ENCODE measurements around the gene CCDC102A. TPM values are rescaled to one million over a fixed set of nuclear protein-coding genes. Genes with fewer than 3 reads are reported as not detected.
A peak's percentile ranks its signal among the peaks of the same experiment; 100 is the strongest.

The CCDC102A gene
- total RNA-seq, 1 donor from 2014 or later, result 11.3 TPM

DNA sequence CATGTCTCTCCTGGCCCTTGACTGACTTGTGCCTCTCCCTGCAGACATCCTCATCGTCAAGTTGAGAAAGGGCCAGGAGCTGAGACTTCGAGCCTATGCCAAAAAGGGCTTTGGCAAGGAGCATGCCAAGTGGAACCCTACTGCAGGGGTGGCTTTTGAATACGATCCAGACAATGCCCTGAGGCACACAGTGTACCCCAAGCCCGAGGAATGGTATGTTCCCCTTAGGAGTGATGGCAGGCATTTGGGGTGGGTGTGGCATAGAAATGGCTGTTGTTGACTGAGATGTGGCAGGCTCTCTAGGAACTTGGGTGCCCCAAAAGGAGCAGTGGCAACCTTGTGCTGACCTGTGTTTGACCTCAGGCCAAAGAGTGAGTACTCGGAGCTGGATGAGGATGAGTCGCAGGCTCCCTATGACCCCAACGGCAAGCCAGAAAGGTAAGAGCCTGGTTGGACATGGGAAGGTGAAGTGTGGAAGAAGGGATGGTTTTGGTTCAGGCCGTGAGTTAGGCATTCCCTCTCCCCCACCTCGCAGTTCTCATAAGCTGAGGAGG lies 66.4 kb downstream of the CCDC102A start:
- TF ChIP-seq, protein P1, sequence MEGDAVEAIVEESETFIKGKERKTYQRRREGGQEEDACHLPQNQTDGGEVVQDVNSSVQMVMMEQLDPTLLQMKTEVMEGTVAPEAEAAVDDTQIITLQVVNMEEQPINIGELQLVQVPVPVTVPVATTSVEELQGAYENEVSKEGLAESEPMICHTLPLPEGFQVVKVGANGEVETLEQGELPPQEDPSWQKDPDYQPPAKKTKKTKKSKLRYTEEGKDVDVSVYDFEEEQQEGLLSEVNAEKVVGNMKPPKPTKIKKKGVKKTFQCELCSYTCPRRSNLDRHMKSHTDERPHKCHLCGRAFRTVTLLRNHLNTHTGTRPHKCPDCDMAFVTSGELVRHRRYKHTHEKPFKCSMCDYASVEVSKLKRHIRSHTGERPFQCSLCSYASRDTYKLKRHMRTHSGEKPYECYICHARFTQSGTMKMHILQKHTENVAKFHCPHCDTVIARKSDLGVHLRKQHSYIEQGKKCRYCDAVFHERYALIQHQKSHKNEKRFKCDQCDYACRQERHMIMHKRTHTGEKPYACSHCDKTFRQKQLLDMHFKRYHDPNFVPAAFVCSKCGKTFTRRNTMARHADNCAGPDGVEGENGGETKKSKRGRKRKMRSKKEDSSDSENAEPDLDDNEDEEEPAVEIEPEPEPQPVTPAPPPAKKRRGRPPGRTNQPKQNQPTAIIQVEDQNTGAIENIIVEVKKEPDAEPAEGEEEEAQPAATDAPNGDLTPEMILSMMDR (IDR thresholded peaks at IDR 0.05; ENCODE audit: borderline replicate concordance), result no peak
- Histone ChIP-seq H3K4me1 (peaks cover 38% of the 10 kb centered on the region), H3K27me3 (ENCODE audit: low read depth) (no peaks in the 10 kb centered on the region), H3K4me3 (no peak overlapping the region), H3K27ac (replicated peaks) (peak overlapping the region; percentile 54), H3K36me3 (peaks cover 93% of the 10 kb centered on the region), H3K9me3 (replicated peaks) (no peaks in the 10 kb centered on the region)
- no peak for DNase-seq
- intact Hi-C loops (cut with micrococcal nuclease), result no loop called here

DNA sequence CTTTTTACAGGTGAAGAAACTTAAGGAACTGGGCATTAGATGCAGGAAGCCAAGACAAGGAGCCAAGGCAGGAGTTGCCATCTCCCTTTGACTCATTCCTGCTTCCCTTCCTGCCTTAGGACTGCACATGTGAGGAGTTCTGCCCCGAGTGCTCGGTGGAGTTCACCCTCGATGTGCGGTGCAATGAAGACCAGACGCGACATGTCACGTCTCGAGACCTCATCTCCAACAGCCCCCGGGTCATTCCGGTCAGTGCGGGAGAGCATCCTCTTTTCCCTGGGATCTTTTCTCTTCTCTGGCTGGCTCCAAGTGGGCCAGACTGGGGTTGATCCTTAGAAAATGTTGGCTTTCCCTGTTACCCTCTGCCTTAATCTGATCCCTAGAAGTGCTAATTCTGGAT lies 67.3 kb downstream of the CCDC102A start:
- TF ChIP-seq, protein P1 (IDR thresholded peaks at IDR 0.05; ENCODE audit: borderline replicate concordance), result no peak
- no peaks in the 10 kb centered on the region for H3K9me3 ChIP-seq (replicated peaks)
- intact Hi-C loops (cut with micrococcal nuclease), result no loop called here

DNA sequence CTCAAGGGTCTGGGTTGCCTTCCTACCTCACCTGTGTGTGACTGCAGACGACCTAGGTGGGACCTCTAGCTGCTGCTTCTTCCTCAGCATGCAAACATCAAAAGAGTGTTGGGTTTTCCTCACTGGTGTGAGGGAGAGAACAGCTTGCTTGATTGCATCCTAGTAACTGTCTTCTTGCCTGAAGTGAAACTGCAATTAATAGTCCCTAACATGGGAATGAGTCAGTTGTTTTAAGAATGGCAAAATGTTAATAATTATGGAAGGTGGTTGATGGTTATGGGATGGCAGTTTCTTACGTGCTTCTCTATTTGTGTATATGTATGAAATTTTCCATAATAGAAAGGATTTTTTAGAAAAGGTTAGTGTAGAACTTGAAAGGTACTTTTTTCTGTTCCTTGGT lies 68.0 kb downstream of the CCDC102A start:
- intact Hi-C loops (cut with micrococcal nuclease), result no loop called here
- DNase-seq, result no peak
- TF ChIP-seq, protein P1 (IDR thresholded peaks at IDR 0.05; ENCODE audit: borderline replicate concordance), result no peak
- H3K27me3 ChIP-seq (ENCODE audit: low read depth), result no peaks in the 10 kb centered on the region
- H3K4me3 ChIP-seq, result no peak overlapping the region
- H3K9me3 ChIP-seq (replicated peaks), result no peaks in the 10 kb centered on the region
- H3K4me1 ChIP-seq, result peaks cover 55% of the 10 kb centered on the region
- H3K36me3 ChIP-seq, result peaks cover 93% of the 10 kb centered on the region
- no peak overlapping the region for H3K27ac ChIP-seq (replicated peaks)

More for the DNA sequence above, 67.3 kb downstream of the CCDC102A start:
- Histone ChIP-seq H3K27ac (replicated peaks) (no peak overlapping the region), H3K36me3 (peaks cover 94% of the 10 kb centered on the region), H3K4me1 (peaks cover 48% of the 10 kb centered on the region), H3K4me3 (no peak overlapping the region), H3K27me3 (ENCODE audit: low read depth) (no peaks in the 10 kb centered on the region)
- DNase-seq, result no peak

DNA sequence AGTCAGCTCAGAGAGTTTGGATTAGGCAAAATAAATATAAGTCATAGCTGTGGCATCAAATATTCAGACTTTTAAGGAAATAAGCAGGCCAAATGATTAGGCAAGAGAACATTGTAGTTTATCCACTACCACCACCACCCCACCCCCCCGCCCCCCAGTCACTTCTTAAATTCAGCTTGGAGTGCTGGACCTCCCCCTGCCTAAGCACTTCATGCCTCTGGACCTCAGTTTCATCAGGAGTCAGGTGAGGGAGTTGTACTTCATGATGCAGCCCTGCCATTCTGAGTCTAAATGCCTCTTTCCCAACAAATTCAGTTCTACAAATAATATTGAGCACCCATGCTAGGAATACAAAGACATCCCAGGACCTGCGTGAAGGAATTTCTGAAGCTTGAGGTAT lies 71.8 kb downstream of the CCDC102A start:
- Histone ChIP-seq H3K36me3 (peaks cover 74% of the 10 kb centered on the region), H3K4me1 (peaks cover 41% of the 10 kb centered on the region), H3K27ac (replicated peaks) (no peak overlapping the region), H3K9me3 (replicated peaks) (no peaks in the 10 kb centered on the region), H3K4me3 (no peak overlapping the region), H3K27me3 (ENCODE audit: low read depth) (no peaks in the 10 kb centered on the region)
- intact Hi-C loops (cut with micrococcal nuclease), result no loop called here
- DNase-seq, result no peak
- TF ChIP-seq, protein P1 (IDR thresholded peaks at IDR 0.05; ENCODE audit: borderline replicate concordance), result no peak

DNA sequence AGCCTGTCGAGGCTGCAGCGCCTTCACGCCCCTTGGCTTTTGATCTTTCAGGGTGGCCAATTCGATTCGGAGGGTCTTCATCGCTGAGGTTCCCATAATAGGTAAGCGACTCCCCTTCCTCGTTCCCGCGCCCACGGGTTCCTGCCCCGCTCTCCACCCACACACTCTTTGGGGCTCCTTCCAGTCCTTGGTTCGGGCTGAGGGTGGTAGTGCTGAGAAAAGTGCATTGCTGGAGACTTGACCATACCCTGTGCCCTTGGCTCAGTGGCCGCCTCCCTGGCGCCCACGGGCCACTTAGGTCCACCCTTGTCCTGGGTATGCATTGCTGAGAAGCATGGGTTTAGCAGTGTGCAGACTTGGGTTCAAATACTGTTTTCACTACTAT lies 73.4 kb downstream of the CCDC102A start:
- intact Hi-C loops (cut with micrococcal nuclease), result no loop called here
- no peaks in the 10 kb centered on the region for H3K9me3 ChIP-seq (replicated peaks)
- peaks cover 74% of the 10 kb centered on the region for H3K36me3 ChIP-seq
- no peak for DNase-seq
- peak overlapping the region; percentile 94 for H3K4me3 ChIP-seq
- TF ChIP-seq, protein P1 (IDR thresholded peaks at IDR 0.05; ENCODE audit: borderline replicate concordance), result no peak
- H3K4me1 ChIP-seq, result peaks cover 40% of the 10 kb centered on the region
- H3K27me3 ChIP-seq (ENCODE audit: low read depth), result no peaks in the 10 kb centered on the region
- H3K27ac ChIP-seq (replicated peaks), result peak overlapping the region; percentile 88
